ENCODE results near the gene ZBTB39. TPM values are rescaled to one million over a fixed set of nuclear protein-coding genes. Genes with fewer than 3 reads are reported as not detected.
"Not testable (repeated sequence)": the region's sequence is repeated elsewhere in the genome, so short reads cannot be mapped to it uniquely, and the experiment has no call there.

ZBTB39 gene
- total RNA-seq, 1 experiment from 2014 or later, result 31.2 TPM

DNA sequence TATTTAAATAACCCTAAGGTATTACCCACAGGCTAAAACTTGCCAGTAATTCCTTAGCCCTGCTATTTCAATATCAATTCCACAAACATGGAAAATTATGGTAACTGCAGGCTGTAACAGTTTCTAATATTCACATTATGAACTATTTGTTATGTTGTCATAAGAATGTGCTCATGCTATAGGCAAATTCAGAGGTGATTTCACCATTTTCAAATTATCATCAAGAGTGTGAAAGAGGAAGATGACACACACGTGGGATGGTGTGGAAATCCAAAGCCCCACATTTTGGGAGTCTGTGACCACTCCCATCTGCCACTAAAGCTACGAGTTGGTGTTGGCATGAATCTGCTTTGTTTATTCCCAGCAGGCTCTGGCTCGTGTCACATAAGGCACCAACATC lies 49.5 kb upstream of the ZBTB39 start:
- no peak overlapping the region for H3K4me2 ChIP-seq (ENCODE audit: insufficient read depth, insufficient read length, low read length)
- H3K23ac ChIP-seq (ENCODE audit: insufficient read length, low read depth, low read length), result no peak overlapping the region
- no peak for DNase-seq
- no peak overlapping the region for H4K8ac ChIP-seq (replicated peaks; ENCODE audit: insufficient read length, low read depth, low read length)
- H2AK5ac ChIP-seq (ENCODE audit: insufficient read length, low read length), result no peak overlapping the region
- H2BK15ac ChIP-seq (ENCODE audit: low read depth, low read length), result no peak overlapping the region
- no peak overlapping the region for H2BK120ac ChIP-seq (ENCODE audit: low read depth, low read length, poor library complexity, severe bottlenecking)
- no peaks in the 10 kb centered on the region for H4K20me1 ChIP-seq (ENCODE audit: control insufficient read depth, insufficient read depth, insufficient read length)
- H3K4me1 ChIP-seq (ENCODE audit: insufficient read depth, low read length), result no peaks in the 10 kb centered on the region
- no peak overlapping the region for H3K27ac ChIP-seq (ENCODE audit: insufficient read length, low read depth, low read length)
- no peak overlapping the region for H4K5ac ChIP-seq (ENCODE audit: insufficient read length, low read depth, low read length)
- no peak overlapping the region for H2BK5ac ChIP-seq (ENCODE audit: insufficient read length, low read length)
- no peak overlapping the region for H3K14ac ChIP-seq (ENCODE audit: insufficient read depth, low read length)
- no peaks in the 10 kb centered on the region for H3K23me2 ChIP-seq (ENCODE audit: insufficient read length, low read depth, low read length, poor library complexity, severe bottlenecking)
- no peaks in the 10 kb centered on the region for H3K27me3 ChIP-seq (ENCODE audit: insufficient read depth, low read length)
- Mint-ChIP-seq H3K9me3 (no peaks in the 10 kb centered on the region), H3K27ac (no peak overlapping the region), H3K4me1 (no peaks in the 10 kb centered on the region), H3K27me3 (ENCODE audit: low read depth) (no peaks in the 10 kb centered on the region), H3K4me3 (no peak overlapping the region), H3K36me3 (ENCODE audit: insufficient read depth in 1 of 3, low read depth in 3 of 3) (peaks cover 32 to 61% (median 56%) of the 10 kb centered on the region in 3 experiments; a peak in 6 of 7 replicates)
- H2BK20ac ChIP-seq (ENCODE audit: low read depth, low read length, poor library complexity, severe bottlenecking), result no peak overlapping the region
- no peak overlapping the region for H3K18ac ChIP-seq (ENCODE audit: insufficient read length, low read depth, low read length)
- H3K79me1 ChIP-seq (ENCODE audit: insufficient read depth, low read depth, low read length, poor library complexity, severe bottlenecking), result no peaks in the 10 kb centered on the region
- WGBS (ENCODE audit: extremely low coverage, insufficient read length, low lambda C conversion rate), result no CpG with 5 or more reads among the region's 3 CpGs
- no peak overlapping the region for H3T11ph ChIP-seq (ENCODE audit: low read length)
- H3K56ac ChIP-seq (ENCODE audit: insufficient read length, low read depth, low read length), result no peak overlapping the region
- no peak overlapping the region for H3K4ac ChIP-seq (ENCODE audit: low read depth, low read length)
- no peak overlapping the region for H2AFZ ChIP-seq (ENCODE audit: low read length)
- TF ChIP-seq CTCF (conservative IDR thresholded peaks at IDR 0.05), result no peak
- H3K9me3 ChIP-seq (ENCODE audit: control insufficient read depth, low read depth, low read length), result no peaks in the 10 kb centered on the region
- H3K79me2 ChIP-seq (ENCODE audit: insufficient read depth, low read length), result no peaks in the 10 kb centered on the region
- no peak overlapping the region for H3K9ac ChIP-seq (ENCODE audit: extremely low read depth, insufficient read length, low read length)
- no peak overlapping the region for H2BK12ac ChIP-seq (ENCODE audit: insufficient read length, low read depth, low read length)
- H4K91ac ChIP-seq (ENCODE audit: insufficient read length, low read depth, low read length), result no peak overlapping the region

DNA sequence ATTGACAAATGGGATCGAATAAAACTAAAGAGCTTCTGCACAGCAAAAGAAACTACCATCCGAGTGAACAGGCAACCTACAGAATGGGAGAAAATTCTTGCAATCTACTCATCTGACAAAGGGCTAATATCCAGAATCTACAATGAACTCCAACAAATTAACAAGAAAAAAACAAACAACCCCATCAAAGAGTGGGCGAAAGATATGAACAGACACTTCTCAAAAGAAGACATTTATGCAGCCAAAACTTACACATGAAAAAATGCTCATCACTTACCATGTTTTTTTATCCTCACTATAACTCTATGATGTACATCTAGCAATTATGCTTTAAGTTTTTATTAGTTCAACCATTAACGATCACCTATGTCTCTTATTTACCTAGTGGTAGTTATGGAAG lies 47.6 kb upstream of the ZBTB39 start:
- not testable (repeated sequence) for H3K9me3 Mint-ChIP-seq; H3K27me3 ChIP-seq (ENCODE audit: insufficient read depth, low read length); H3K4me1 Mint-ChIP-seq; H3K27me3 Mint-ChIP-seq (ENCODE audit: low read depth); H3K9ac ChIP-seq (ENCODE audit: extremely low read depth, insufficient read length, low read length); H3K4me1 ChIP-seq (ENCODE audit: insufficient read depth, low read length); H3K4me3 Mint-ChIP-seq; H2BK5ac ChIP-seq (ENCODE audit: insufficient read length, low read length); H4K8ac ChIP-seq (replicated peaks; ENCODE audit: insufficient read length, low read depth, low read length); H2BK12ac ChIP-seq (ENCODE audit: insufficient read length, low read depth, low read length); H3K23ac ChIP-seq (ENCODE audit: insufficient read length, low read depth, low read length); H3K18ac ChIP-seq (ENCODE audit: insufficient read length, low read depth, low read length); DNase-seq; H2BK120ac ChIP-seq (ENCODE audit: low read depth, low read length, poor library complexity, severe bottlenecking); H3K4ac ChIP-seq (ENCODE audit: low read depth, low read length); H2BK15ac ChIP-seq (ENCODE audit: low read depth, low read length); H3K79me2 ChIP-seq (ENCODE audit: insufficient read depth, low read length); H3K56ac ChIP-seq (ENCODE audit: insufficient read length, low read depth, low read length); H3K4me2 ChIP-seq (ENCODE audit: insufficient read depth, insufficient read length, low read length); H3K79me1 ChIP-seq (ENCODE audit: insufficient read depth, low read depth, low read length, poor library complexity, severe bottlenecking); H3T11ph ChIP-seq (ENCODE audit: low read length); H4K91ac ChIP-seq (ENCODE audit: insufficient read length, low read depth, low read length); H2AK5ac ChIP-seq (ENCODE audit: insufficient read length, low read length); H2AFZ ChIP-seq (ENCODE audit: low read length); H4K5ac ChIP-seq (ENCODE audit: insufficient read length, low read depth, low read length); H3K27ac ChIP-seq (ENCODE audit: insufficient read length, low read depth, low read length); H3K14ac ChIP-seq (ENCODE audit: insufficient read depth, low read length); H3K23me2 ChIP-seq (ENCODE audit: insufficient read length, low read depth, low read length, poor library complexity, severe bottlenecking); H3K9me3 ChIP-seq (ENCODE audit: control insufficient read depth, low read depth, low read length); H2BK20ac ChIP-seq (ENCODE audit: low read depth, low read length, poor library complexity, severe bottlenecking); H4K20me1 ChIP-seq (ENCODE audit: control insufficient read depth, insufficient read depth, insufficient read length)
- peaks cover 19 to 43% (median 36%) of the 10 kb centered on the region in 3 experiments; a peak in 6 of 7 replicates for H3K36me3 Mint-ChIP-seq (ENCODE audit: insufficient read depth in 1 of 3, low read depth in 3 of 3)
- no CpG with 5 or more reads among the region's 4 CpGs for WGBS (ENCODE audit: extremely low coverage, insufficient read length, low lambda C conversion rate)
- peak overlapping the region in 1 of 3 experiments; percentile 39; a peak in 1 of 7 replicates for H3K27ac Mint-ChIP-seq
